Measurements from ENCODE around the gene SEPTIN5.
"Not testable (repeated sequence)": the region's sequence is repeated elsewhere in the genome, so short reads cannot be mapped to it uniquely, and the experiment has no call there.

SEPTIN5 gene

DNA sequence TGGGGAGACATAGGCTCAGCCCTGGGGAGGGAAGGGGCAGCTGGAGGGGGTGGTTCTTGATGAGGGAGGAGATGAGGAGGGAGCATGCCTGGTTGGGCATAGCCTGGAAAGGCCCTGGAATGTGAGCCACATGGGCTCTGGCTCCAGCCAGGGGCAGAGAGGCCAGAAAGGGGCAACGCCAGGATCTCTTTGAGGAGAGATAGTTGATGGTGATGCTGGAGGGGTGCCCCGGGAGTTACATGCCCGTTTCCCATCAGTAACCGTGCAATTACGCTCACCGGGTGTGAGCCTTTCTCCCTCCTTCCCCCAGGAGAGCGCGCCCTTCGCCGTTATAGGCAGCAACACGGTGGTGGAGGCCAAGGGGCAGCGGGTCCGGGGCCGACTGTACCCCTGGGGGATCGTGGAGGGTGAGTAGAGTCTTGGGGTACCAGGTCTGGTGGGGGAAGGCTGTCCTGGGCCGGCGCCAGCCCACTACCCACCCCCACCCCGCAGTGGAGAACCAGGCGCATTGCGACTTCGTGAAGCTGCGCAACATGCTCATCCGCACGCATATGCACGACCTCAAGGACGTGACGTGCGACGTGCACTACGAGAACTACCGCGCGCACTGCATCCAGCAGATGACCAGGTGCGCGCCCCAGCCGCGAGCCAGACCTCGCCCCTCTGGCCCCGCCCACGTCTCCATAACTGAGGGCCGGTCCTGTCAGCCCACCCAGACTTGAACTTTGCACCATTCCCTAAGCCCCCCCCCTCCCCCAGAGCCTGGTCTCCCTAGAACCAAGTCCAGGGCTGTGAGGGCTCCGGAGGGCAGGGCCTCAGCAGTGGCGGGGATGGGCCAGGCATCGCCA, 7.3 kb downstream of the SEPTIN5 start:
- no peak overlapping the region for H3K27ac ChIP-seq
- TF ChIP-seq, protein P1, sequence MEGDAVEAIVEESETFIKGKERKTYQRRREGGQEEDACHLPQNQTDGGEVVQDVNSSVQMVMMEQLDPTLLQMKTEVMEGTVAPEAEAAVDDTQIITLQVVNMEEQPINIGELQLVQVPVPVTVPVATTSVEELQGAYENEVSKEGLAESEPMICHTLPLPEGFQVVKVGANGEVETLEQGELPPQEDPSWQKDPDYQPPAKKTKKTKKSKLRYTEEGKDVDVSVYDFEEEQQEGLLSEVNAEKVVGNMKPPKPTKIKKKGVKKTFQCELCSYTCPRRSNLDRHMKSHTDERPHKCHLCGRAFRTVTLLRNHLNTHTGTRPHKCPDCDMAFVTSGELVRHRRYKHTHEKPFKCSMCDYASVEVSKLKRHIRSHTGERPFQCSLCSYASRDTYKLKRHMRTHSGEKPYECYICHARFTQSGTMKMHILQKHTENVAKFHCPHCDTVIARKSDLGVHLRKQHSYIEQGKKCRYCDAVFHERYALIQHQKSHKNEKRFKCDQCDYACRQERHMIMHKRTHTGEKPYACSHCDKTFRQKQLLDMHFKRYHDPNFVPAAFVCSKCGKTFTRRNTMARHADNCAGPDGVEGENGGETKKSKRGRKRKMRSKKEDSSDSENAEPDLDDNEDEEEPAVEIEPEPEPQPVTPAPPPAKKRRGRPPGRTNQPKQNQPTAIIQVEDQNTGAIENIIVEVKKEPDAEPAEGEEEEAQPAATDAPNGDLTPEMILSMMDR (conservative IDR thresholded peaks at IDR 0.05): no peak

DNA sequence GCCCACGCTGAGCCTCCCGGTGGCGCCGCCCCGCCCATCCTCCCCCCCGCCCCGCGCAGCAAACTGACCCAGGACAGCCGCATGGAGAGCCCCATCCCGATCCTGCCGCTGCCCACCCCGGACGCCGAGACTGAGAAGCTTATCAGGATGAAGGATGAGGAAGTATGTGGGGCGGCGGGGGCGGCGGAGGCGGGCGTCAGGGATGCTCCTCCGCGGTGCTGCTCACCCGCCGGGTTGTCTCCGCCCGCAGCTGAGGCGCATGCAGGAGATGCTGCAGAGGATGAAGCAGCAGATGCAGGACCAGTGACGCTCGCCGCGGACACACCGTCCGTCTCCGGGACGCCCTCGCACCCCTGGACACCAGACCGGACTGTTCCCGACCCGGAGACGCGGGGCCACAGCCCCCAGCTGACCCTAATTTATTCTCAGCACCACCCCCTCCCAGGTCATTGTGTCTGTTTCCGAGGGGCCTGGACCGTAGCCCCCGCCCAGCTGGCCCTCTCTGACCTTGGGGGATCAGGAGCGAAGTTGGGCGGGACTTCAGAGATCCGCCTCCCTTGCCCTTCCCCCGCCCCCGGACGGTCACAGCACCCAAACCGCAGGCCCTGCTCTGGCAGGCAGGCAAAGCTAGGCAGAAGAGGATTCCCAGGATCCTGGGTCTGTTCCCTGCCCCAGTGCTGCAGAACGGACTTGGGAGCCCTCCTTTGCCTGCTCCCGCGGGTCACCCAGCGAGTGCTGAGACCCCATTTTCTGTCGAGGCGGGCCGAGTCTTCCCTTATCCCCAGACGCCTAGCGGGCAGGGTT, 8.1 kb downstream of the SEPTIN5 start:
- TF ChIP-seq, protein P1 (conservative IDR thresholded peaks at IDR 0.05): no peak
- no peak overlapping the region for H3K27ac ChIP-seq

DNA sequence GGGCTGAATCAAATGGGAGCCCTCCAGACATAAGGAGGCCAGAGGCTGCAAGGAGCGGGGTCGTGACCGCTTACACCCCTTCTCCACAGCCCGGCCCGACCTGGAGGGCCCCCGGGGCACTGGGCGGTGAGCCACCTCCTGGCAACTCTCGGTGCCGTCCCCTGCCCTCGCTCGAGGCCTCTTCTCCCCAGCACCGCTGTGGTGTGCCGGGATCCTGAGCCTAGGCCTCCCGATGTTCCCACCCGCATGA, 8.6 kb downstream of the SEPTIN5 start:
- TF ChIP-seq, protein P1 (conservative IDR thresholded peaks at IDR 0.05): no peak
- no peak overlapping the region for H3K27ac ChIP-seq

DNA sequence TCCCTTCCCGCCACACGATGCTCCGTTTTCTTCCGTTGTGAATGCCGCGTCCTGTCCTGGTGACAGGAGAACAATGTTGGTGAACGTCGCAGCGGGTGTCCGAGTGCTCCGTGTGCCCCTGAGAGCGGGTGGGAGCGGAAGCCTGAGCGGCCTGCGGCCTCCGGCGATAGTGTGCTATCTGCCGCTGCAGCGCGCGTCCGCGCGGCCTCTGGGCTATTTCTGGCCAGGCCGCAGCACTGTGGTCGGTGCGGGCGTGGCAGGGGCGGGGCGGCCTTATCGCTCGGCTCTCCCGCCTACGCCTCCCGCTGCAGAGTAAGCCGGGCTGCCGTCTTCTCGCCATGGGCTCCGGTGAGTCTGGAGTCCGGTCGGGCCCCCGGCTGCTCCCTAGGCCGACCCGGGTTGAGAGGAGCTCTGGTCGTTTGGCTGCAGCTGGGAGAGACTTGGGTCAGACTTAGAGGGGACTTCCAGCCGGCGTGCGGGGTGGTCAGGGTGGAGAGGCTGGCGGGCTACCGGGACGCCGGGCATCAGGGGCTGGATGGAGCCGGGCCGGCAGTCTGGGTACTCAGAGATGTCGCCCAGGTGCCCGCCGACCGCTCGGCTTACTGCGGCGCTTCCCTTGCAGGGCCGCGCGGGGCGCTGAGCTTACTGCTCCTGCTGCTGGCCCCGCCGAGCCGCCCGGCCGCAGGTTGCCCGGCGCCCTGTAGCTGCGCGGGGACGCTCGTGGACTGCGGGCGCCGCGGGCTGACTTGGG, 9.1 kb downstream of the SEPTIN5 start, which contains the start of gene GP1BB:
Gene GP1BB, plus strand, starts transcription at position 308 of the 751 bp plus-strand sequence. Its CDS starts 31 bp downstream, at position 339.
- no peak within 1 kb of the TSS for H3K27ac ChIP-seq
- TF ChIP-seq, protein P1 (conservative IDR thresholded peaks at IDR 0.05): no peak

DNA sequence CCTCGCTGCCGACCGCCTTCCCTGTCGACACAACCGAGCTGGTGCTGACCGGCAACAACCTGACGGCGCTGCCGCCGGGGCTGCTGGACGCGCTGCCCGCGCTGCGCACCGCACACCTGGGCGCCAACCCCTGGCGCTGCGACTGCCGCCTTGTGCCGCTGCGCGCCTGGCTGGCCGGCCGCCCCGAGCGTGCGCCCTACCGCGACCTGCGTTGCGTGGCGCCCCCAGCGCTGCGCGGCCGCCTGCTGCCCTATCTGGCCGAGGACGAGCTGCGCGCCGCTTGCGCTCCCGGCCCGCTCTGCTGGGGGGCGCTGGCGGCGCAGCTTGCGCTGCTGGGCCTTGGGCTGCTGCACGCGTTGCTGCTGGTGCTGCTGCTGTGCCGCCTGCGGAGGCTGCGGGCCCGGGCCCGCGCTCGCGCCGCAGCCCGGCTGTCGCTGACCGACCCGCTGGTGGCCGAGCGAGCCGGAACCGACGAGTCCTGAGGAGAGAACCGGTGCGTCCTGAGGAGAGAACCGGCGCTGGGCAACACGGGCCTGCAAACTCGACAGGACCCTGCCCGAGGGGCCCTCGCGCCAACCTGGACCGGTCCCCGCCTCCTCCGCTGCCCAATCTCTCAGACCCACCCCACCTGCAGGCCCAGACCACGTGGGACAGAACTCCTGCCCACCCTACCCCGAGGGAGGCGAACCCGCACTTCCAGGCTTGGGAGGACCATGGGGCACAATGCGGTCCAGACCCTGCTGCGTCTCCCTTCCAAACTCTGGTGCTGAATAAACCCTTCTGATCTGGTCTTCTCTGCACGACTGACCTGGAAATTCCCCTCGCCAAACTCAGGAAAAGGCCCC, 9.9 kb downstream of the SEPTIN5 start:
- TF ChIP-seq, protein P1 (conservative IDR thresholded peaks at IDR 0.05): peak; percentile 65; the same call in 1 of the 2 replicates
- no peak overlapping the region for H3K27ac ChIP-seq

DNA sequence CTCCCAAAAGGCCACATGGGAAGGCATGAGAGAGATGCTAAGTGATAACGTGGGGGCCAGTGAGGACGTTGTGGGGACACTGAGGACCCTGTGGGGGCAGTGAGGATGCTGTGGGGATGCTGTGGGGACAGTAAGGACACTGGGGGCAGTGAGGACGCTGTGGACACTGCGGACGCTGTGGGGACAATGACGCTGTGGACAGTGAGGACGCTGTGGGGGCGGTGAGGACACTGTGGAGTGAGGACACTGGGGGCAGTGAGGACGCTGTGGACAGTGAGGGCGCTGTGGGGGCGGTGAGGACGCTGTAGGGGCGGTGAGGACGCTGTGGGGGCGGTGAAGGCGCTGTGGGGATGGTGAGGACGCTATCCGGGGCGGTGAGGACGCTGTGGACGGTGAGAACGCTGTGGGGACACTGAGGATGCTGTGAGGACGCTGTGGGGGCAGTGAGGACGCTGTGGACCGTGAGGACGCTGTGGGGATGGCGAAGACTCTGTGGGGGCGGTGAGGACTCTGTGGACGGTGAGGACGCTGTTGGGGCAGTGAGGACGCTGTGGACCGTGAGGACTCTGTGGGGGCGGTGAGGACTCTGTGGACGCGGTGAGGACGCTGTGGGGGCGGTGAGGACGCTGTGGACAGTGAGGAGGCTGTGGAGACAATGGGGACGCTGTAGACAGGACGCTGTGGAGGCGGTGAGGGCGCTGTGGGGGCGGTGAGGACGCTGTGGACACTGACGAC, 10.8 kb downstream of the SEPTIN5 start:
- no peak overlapping the region for H3K27ac ChIP-seq
- TF ChIP-seq, protein P1 (conservative IDR thresholded peaks at IDR 0.05): no peak

DNA sequence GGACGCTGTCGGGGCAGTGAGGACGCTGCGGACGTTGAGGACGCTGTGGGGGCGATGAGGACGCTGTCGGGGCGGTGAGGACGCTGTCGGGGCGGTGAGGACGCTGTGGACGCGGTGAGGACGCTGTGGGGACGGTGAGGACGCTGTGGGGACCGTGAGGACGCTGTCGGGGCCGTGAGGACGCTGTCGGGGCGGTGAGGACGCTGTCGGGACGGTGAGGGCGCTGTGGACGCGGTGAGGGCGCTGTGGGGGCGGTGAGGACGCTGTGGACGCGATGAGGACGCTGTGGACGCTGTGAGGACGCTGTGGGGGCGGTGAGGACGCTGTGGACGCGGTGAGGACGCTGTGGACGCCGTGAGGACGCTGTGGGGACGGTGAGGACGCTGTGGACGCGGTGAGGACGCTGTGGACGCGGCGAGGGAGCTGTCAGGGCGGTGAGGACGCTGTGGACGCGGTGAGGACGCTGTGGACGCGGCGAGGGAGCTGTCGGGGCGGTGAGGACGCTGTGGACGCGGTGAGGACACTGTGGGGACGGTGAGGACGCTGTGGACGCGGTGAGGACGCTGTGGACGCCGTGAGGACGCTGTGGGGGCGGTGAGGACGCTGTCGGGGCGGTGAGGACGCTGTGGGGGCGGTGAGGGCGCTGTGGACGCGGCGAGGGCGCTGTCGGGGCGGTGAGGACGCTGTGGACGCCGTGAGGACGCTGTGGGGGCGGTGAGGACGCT, 11.9 kb downstream of the SEPTIN5 start:
- not testable (repeated sequence) for H3K27ac ChIP-seq
